Ovary (tissue), 9 donors: Measurements from ENCODE around the gene KCNH5. TPM values are rescaled to one million over a fixed set of nuclear protein-coding genes. Genes with fewer than 3 reads are reported as not detected.

Experiments
- DNase-seq, 5 donors: peaks; one replicate each; pipeline ENCODE4 v3.0.0-alpha.2; 2019 to 2020
- H3K27ac ChIP-seq, 2 donors: fragments of 200-600 bp; one replicate each; pipeline versions ENCODE4 v1.5.1 to v1.8.0; 2019 to 2022
- H3K27me3 ChIP-seq: fragments of 200-600 bp; one replicate; pipeline ENCODE4 v1.8.0; 2022
- H3K36me3 ChIP-seq: fragments of 200-600 bp; sonication (generic); one replicate; pipeline ENCODE4 v1.5.1; 2019
- H3K4me1 ChIP-seq: one replicate; pipeline ENCODE4 v1.8.1; 2013; ENCODE audit warnings: mild to moderate bottlenecking, moderate library complexity; ENCODE audit not compliant: insufficient read depth
- H3K4me3 ChIP-seq: fragments of 200-600 bp; sonication (generic); one replicate; pipeline ENCODE4 v1.5.1; 2017
- H3K9me3 ChIP-seq, 2 donors: fragments of 200-600 bp in 1 of 2; sonication (generic) in 1 of 2; one replicate each; pipeline versions ENCODE4 v1.5.1 to v1.8.1; 2013 to 2019; ENCODE audit warnings: mild to moderate bottlenecking in 1 of 2, moderate library complexity in 1 of 2
- EP300 ChIP-seq: sonication (generic); formaldehyde crosslinking; IDR thresholded peaks from one replicate; pipeline ENCODE4 v1.6.1; 2017; ENCODE audit warnings: antibody characterized with exemption
- POLR2A ChIP-seq: fragments of 450-650 bp; IDR thresholded peaks from one replicate; pipeline ENCODE4 v1.6.1; 2017; ENCODE audit warnings: antibody characterized with exemption, mild to moderate bottlenecking, moderate library complexity
- WGBS, 3 donors: extraction: QIAGEN DNeasy Blood & Tissue Kit in 1 of 3; methylation state at CpG; one replicate each; pipeline versions ENCODE4 v1.1.5 to v1.1.7; 2013 to 2017; 5-methylcytosine and 5-hydroxymethylcytosine counted together
- intact Hi-C, 4 donors: fragments of 100-400 bp; cut with DNase I; formaldehyde crosslinking; loops; one replicate each; pipeline versions ENCODE4 v1.11.0 to v1.15.1; 2022 to 2023
- polyA plus RNA-seq, 2 donors: library from polyadenylated mRNA; stranded (reverse); fragments of 200-250 nt in 1 of 2; fragments of 350-450 nt in 1 of 2; fragmentation: Illumina TruSeq in 1 of 2; extraction: RNeasy Lipid Tissue Mini Kit (QIAGEN cat#74804) in 1 of 2; gene quantifications; one replicate each; pipeline ENCODE4 v1.2.3, GENCODE V29; 2013 to 2014
- total RNA-seq, 7 donors: library from RNA; depleted of rRNA in 2 of 7; stranded (reverse); fragments of >200 nt in 2 of 7; fragmentation: NEBNext Ultra II Directional in 3 of 7; extraction: Animal tissue kit (Norgen Biotek cat#: 25700) in 3 of 7; gene quantifications; one replicate each; pipeline versions ENCODE4 v1.1.0 to v1.2.4, GENCODE V29; 2016 to 2023
- TF ChIP-seq, protein P1 (sequence below), 3 donors: fragments of 450-650 bp in 2 of 3; fragments of 200-600 bp in 1 of 3; IDR thresholded peaks; one replicate each; pipeline versions ENCODE4 v1.5.1 to v1.8.0; 2016 to 2022; ENCODE audit warnings: antibody characterized with exemption in 3 of 3, mild to moderate bottlenecking in 1 of 3
- donor health status: DM: no; HTN: no; CAD: no; lungs with moderate emphysema.
- donor health status: DM: no; HTN: no; CAD: no.
- donor health status: Bipolar disorder and iron deficiency.
- donor health status: DM: yes; HTN: yes; CAD: no.
- donor health status: DM: no; HTN: no; CAD: no.
- donor health status: DM: yes; HTN: yes; CAD: no.

The KCNH5 gene
- total and polyA plus RNA-seq, 9 donors = 0.05 TPM; not detected in 7

DNA sequence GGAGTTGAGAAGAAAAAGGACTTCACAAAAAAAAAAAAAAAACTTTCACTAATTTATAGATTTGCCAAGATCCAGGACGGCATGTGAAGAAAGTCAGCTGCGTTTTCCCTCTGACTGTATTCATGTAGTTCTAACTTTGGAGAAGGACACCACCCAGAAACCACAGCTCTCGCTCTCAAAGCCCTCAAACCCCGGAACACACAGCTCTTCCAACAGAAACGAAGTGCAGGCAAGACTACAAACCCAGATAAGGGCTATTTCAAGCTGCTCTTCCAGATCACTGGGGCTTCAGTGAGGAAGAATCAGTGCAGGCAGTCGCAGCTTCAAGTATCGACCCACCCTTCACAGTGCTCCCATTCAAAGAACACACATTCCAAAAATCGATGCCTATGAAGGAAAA is 13.2 kb downstream of the KCNH5 start:
- H3K27ac ChIP-seq = no peak overlapping the region
- TF ChIP-seq EP300 (no peak), POLR2A (no peak)
- TF ChIP-seq, protein P1, sequence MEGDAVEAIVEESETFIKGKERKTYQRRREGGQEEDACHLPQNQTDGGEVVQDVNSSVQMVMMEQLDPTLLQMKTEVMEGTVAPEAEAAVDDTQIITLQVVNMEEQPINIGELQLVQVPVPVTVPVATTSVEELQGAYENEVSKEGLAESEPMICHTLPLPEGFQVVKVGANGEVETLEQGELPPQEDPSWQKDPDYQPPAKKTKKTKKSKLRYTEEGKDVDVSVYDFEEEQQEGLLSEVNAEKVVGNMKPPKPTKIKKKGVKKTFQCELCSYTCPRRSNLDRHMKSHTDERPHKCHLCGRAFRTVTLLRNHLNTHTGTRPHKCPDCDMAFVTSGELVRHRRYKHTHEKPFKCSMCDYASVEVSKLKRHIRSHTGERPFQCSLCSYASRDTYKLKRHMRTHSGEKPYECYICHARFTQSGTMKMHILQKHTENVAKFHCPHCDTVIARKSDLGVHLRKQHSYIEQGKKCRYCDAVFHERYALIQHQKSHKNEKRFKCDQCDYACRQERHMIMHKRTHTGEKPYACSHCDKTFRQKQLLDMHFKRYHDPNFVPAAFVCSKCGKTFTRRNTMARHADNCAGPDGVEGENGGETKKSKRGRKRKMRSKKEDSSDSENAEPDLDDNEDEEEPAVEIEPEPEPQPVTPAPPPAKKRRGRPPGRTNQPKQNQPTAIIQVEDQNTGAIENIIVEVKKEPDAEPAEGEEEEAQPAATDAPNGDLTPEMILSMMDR (IDR thresholded peaks at IDR 0.05) = no peak
- H3K4me1 ChIP-seq = no peaks in the 10 kb centered on the region
- intact Hi-C loops = no loop called here
- H3K9me3 ChIP-seq = no peaks in the 10 kb centered on the region
- WGBS, 3 donors = 55 to 63% (median 57%) methylated on average over 8 of the region's 8 CpGs
- no peak for DNase-seq
- H3K36me3 ChIP-seq = no peaks in the 10 kb centered on the region
- no peaks in the 10 kb centered on the region for H3K27me3 ChIP-seq
- H3K4me3 ChIP-seq = no peak overlapping the region

DNA sequence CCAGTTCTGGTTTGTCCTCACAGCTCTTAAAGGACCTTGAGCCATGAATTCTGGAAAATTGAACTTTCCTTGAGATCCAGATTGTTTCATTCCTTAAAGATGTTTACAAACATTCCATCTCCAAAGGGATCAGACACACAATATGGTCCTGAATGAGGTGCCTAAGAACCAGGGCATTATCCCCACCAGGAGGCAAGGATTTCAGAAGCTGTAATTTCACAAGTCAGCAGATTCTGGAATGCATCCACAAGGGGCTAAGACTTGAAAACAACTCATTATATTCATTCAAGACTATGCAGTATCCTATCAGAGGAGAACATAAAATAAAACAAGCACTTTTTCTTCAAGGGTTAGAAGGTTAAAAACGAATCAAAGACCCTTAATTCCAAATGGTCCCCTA is 15.1 kb downstream of the KCNH5 start:
- H3K4me3 ChIP-seq = no peak overlapping the region
- WGBS, 3 donors = 44 to 53% (median 51%) methylated on average over 1 of the region's 1 CpG
- TF ChIP-seq POLR2A (no peak), EP300 (no peak)
- TF ChIP-seq, protein P1 (IDR thresholded peaks at IDR 0.05) = no peak
- no peak for DNase-seq
- no peaks in the 10 kb centered on the region for H3K9me3 ChIP-seq
- H3K27me3 ChIP-seq = no peaks in the 10 kb centered on the region
- no peak overlapping the region for H3K27ac ChIP-seq
- H3K4me1 ChIP-seq = no peaks in the 10 kb centered on the region
- H3K36me3 ChIP-seq = no peaks in the 10 kb centered on the region
- intact Hi-C loops = no loop called here

DNA sequence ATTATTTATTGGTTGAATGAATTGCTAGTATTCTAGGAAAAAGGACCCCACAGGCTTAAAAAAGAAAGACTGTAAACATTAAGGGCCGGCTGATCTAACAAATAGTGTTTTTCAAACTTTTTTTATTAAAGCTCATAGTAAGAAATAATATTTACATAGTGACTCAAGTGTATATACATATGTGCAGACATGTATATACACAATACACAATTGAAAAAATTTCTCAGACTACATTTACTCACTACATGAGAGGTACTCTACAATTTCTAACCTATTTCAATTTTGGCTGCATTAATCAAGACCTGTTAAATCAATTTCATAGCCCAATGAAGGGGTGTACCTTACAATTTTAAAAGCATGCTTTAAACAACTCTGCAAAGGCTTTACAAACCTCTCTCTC is 17.5 kb downstream of the KCNH5 start:
- no peak overlapping the region for H3K27ac ChIP-seq
- no peaks in the 10 kb centered on the region for H3K27me3 ChIP-seq
- H3K4me3 ChIP-seq = no peak overlapping the region
- H3K4me1 ChIP-seq = no peaks in the 10 kb centered on the region
- no peaks in the 10 kb centered on the region for H3K9me3 ChIP-seq
- DNase-seq = no peak
- 39 to 74% (median 63%) methylated on average over 1 of the region's 1 CpG for WGBS, 3 donors
- intact Hi-C loops = no loop called here
- TF ChIP-seq, protein P1 (IDR thresholded peaks at IDR 0.05) = no peak
- no peak for TF ChIP-seq POLR2A
- TF ChIP-seq EP300 = no peak
- no peaks in the 10 kb centered on the region for H3K36me3 ChIP-seq

DNA sequence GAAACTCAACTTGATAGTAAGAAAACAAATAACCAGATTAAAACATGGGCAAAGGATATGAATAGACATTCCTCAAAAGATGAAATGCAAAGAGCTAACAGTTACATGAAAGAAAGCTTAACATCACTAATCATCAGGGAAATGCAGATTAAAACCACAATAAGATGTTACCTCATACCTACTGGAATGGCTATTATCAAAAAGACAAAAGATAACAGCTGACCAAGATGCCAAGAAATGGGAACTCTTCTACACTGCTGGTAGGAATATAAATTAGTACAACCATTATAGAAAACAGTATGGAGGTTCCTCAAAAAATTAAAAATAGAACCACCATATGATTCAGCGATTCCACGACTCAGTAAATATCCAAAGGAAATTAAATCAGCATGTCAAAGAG is 18.8 kb downstream of the KCNH5 start:
- intact Hi-C loops = no loop called here
- no peak overlapping the region for H3K27ac ChIP-seq
- TF ChIP-seq, protein P1 (IDR thresholded peaks at IDR 0.05) = no peak
- no peak for TF ChIP-seq POLR2A
- TF ChIP-seq EP300 = no peak
- no peak overlapping the region for H3K4me3 ChIP-seq
- no peaks in the 10 kb centered on the region for H3K36me3 ChIP-seq
- 91 to 93% (median 93%) methylated on average over 2 of the region's 2 CpGs for WGBS, 3 donors
- no peak for DNase-seq
- H3K9me3 ChIP-seq = no peaks in the 10 kb centered on the region
- H3K4me1 ChIP-seq = no peaks in the 10 kb centered on the region
- no peaks in the 10 kb centered on the region for H3K27me3 ChIP-seq

DNA sequence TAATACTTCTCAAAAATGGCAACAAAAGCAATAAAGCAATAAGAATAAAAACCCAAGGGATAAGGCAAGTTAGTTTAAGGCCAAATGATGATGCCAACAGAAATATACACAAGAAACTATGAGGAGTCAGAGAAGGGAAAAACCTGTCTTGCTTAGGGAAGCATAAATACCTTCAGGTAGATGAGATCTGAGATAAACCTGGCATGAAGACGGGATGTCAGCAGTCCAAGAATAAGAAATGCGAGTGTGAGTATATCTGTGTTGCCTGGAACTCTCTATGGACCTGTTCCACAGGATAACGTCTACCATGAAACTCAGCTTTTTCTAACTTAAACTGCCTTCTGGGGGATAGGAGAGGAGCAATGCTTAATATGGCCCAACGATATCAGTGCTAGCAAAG is 30.6 kb downstream of the KCNH5 start:
- Histone ChIP-seq H3K9me3 (no peaks in the 10 kb centered on the region), H3K4me3 (no peak overlapping the region), H3K4me1 (no peaks in the 10 kb centered on the region), H3K27me3 (no peaks in the 10 kb centered on the region), H3K27ac (no peak overlapping the region), H3K36me3 (no peaks in the 10 kb centered on the region)
- intact Hi-C loops = no loop called here
- 78 to 79% (median 78%) methylated on average over 4 of the region's 4 CpGs for WGBS, 3 donors
- TF ChIP-seq, protein P1 (IDR thresholded peaks at IDR 0.05) = no peak
- TF ChIP-seq POLR2A = no peak
- no peak for TF ChIP-seq EP300
- DNase-seq = no peak
